ENCODE results near the gene ROGDI.

Gene ROGDI

DNA sequence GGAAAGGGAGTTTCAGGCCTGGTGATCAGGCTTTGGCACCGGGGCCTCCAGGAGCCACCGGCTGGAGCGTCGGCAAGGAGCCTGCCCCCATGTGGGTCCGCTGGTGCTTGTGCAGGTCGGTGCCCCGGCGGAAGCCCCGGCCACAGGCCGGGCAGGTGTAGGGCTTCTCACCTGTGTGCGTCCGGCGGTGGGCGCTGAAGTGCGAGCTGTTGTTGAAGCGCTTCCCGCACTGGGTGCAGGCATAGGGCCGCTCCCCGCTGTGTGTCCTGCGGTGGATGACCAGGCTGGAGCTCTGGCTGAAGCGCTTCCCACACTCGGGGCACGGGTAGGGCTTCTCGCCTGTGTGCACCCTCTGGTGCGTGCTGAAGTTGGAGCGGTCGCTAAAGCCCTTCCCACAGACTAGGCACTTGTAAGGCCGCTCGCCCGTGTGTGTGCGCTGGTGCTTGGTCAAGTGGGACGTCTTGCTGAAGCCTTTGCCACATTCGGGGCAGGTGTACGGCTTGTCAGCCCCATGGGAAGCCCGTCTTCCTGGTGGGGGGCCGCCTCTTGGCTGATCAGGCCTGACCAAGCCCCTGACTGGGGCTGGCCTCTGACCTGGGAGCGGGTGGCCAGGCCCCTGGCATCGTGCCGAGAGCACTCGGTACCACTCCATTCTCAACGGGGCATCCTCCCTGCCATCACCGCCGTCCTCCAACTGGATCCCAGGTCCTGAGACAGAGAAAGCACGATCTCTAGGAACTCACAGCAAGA, 49.9 kb downstream of the ROGDI start:
- intact Hi-C loops (cut with DNase I): no loop called here
- no peak for DNase-seq

DNA sequence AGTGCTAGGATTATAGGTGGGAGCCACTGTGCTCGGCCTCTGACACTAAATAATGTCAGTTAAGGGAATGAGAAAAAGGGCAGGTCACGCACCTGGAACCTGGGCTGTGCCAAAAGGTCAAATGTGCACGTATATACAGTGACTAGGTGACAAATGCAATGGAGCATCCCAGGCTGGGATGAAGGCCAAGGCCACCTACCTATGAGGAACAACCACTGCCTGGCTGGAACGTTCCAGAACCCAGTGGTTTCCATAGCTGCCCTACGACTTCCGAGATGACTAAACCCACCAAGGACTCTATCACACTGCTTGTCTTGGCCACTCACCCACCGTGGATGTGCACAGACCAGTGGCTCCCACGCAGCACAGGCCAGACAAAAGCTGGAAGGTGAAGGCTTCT, 51.5 kb downstream of the ROGDI start:
- DNase-seq: no peak
- intact Hi-C loops (cut with DNase I): no loop called here

DNA sequence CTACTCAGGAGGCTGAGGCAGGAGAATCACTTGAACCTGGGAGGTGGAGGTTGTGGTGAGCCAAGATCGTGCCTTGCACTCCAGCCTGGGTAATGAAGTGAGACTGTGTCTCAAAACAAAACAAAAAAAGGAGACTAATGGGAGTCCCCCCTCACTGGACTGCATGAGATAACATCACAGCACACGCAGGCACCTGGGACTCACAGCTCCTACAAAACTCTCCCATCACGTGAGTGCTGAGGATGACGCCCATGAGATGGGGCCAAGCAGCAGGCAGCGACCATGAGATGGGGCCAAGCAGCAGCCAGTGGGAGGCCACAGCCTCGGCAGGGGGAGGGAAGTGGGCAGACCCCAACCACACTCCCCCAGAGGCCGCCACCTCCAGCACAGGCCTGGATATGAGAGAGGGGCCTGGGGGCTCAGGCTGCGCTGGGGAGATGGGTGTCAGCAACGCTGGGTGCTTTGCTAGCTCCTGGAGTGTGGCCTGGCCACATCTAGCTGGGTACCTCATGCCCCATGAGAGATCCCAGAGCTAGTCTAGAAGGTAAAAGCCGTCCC, 52.7 kb downstream of the ROGDI start:
- intact Hi-C loops (cut with DNase I): no loop called here
- DNase-seq: no peak

DNA sequence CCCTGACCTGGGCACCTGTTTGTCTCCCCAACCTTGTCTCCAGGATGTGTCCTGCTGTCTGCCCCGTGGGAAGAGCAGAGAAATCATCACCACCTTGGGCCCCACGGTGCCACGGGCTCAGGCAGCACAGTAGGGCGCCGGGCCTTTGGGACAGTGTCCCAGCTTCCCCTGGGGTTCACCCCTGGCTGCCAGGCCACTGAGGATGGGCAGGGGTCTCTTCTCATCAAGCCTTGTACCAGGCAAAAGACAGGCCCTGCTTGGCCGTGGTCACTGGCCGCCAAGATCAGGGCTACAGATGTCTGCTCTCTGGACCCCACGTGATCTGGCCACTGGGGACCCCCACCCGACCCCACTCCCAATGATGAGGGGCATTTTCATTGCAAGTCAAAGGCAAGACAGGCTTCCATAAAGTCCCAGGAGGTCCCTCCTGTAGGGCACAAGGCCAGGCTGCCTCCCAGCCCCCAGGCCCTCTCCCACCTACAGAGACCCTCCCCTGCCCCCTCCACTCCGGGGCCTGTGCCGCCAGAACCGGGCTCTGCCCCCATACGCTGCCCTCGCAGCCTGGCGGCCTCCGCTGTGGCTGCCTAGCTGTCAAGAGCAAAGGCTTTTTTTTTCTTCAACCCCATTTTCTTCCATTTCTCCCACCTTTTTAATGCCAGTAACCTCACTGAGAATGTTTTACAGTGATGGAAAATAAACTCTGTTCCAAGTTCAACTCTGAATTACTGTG, 53.6 kb downstream of the ROGDI start:
- no peak for DNase-seq
- intact Hi-C loops (cut with DNase I): no loop called here

DNA sequence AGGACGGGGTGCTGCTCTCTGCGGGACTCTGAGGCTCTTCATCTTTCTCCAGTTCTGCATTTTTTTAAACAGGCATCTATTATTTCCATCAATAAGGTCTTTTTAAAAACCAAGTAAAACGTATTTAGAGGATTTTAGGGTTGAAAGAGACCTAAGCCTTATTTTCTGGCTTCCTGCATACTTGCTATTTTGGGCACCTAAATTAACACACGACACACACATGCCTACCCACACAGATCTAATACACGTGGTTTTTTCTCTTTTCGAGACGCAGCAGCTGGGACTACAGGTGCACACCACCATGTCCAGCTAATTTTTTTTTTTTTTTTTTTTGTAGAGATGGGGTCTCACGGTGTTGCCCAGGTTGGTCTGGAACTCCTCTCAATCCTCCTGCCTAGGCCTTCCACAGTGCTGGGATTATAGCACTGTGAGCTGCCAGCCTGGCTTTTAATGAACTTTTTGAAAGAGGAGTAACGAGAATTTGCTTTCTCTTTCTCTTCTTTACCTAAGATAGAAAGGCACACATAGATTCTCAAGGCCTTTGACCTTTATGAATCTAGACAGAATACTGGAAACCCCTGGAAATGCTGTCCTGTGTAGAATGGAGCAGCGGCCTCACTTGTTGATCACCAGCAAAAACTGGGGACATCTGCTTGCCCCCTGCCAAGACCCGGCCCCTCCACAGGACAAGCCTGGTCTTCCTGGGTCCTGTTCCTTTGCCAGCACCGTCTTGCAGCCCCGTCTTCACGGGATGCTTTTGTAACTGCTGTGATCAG, 54.3 kb downstream of the ROGDI start:
- intact Hi-C loops (cut with DNase I): no loop called here
- peak in 3 of 42 donors; percentile 22 to 64 (median 52) for DNase-seq

DNA sequence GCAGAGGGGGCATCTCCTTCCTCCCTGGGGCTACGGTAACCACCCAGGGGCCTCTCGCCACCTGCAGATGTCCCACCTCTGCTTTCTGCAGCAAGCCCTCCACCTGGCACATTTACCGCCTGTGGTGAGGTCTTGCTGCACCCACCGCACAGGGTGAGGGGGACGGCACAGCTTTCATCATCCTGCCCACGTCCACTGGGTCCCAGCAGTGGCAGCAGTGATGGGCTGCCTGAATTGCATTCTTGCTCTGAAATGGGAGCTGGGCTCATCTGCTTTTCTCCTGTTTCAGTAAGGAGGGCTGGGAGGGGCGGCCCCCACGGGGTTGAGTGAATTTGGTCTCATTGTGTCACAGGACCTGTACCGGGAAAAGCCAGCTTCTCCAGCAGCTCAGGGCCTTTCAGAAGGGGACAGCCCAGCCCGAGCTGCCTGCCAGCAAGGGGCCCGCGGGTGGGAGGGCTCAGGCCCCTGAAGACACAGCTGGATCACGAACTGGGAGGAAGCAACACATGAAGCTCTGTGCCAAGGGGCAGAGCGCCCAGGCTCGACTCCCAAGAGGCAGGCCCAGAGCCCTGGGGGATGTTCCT, 55.4 kb downstream of the ROGDI start:
- intact Hi-C loops (cut with DNase I): no loop called here
- peak in 32 of 42 donors; percentile 10 to 69 (median 36) for DNase-seq
